ENCODE results near the gene SLC45A1.
A peak's percentile ranks its signal among the peaks of the same experiment; 100 is the strongest.

Gene SLC45A1

GRCh38 chr1:8373581-8374241 lies 55.8 kb downstream of the SLC45A1 start:
- TF ChIP-seq SP7 (tag by site-specific recombination; IDR thresholded peaks at IDR 0.05) (peak; percentile 95), ZBTB1 (tag by site-specific recombination; IDR thresholded peaks at IDR 0.05) (no peak), ZBTB8A (tag by site-specific recombination; IDR thresholded peaks at IDR 0.05) (peak; percentile 33; the same call in 1 of the 2 replicates), ZEB2 (tag by site-specific recombination; IDR thresholded peaks at IDR 0.05) (0 out of 2 replicates have a peak, but pooled peaks have one; percentile 37), EGR2 (tag by site-specific recombination; IDR thresholded peaks at IDR 0.05; ENCODE audit: low read depth) (peak; percentile 97), ZNF600 (tag by site-specific recombination; IDR thresholded peaks at IDR 0.05) (peak; percentile 96), TCF7L2 (IDR thresholded peaks at IDR 0.05; ENCODE audit: borderline replicate concordance, low read depth, low read length) (no peak), ZNF843 (tag by site-specific recombination; IDR thresholded peaks at IDR 0.05) (0 out of 2 replicates have a peak, but pooled peaks have one; percentile 31), GLIS1 (tag by site-specific recombination; IDR thresholded peaks at IDR 0.05) (peak; percentile 82), ZNF660 (tag by site-specific recombination; IDR thresholded peaks at IDR 0.05) (peak; percentile 10; the same call in 1 of the 2 replicates), RBAK (tag by site-specific recombination; IDR thresholded peaks at IDR 0.05) (no peak), ZNF423 (tag by site-specific recombination; IDR thresholded peaks at IDR 0.05) (peak; percentile 27; the same call in 1 of the 2 replicates), ZBTB44 (tag by site-specific recombination; IDR thresholded peaks at IDR 0.05) (0 out of 2 replicates have a peak, but pooled peaks have one; percentile 47), ZBTB26 (tag by site-specific recombination; optimal IDR thresholded peaks at IDR 0.05) (peak; percentile 10), OSR2 (tag by site-specific recombination; IDR thresholded peaks at IDR 0.05) (peak; percentile 82), ZIC2 (tag by site-specific recombination; IDR thresholded peaks at IDR 0.05) (peak; percentile 98), ZNF23 (tag by site-specific recombination; IDR thresholded peaks at IDR 0.05; ENCODE audit: borderline replicate concordance) (no peak), ZNF555 (tag by site-specific recombination; conservative IDR thresholded peaks at IDR 0.05) (no peak), GFI1B (tag by site-specific recombination; IDR thresholded peaks at IDR 0.05) (peak; percentile 97), ZFHX2 (tag by site-specific recombination; conservative IDR thresholded peaks at IDR 0.05) (peak; percentile 99), ZNF366 (tag by site-specific recombination; conservative IDR thresholded peaks at IDR 0.05) (no peak), ZBTB17 (tag by site-specific recombination; IDR thresholded peaks at IDR 0.05) (peak; percentile 83), GLIS2 (tag by site-specific recombination; IDR thresholded peaks at IDR 0.05) (peak; percentile 28; the same call in 1 of the 2 replicates), PRDM10 (tag by site-specific recombination; IDR thresholded peaks at IDR 0.05) (peak; percentile 47)
- POLR2A ChIA-PET, result no interaction called here
- H3K4me3 ChIP-seq (ENCODE audit: low read depth, low read length), result no peak overlapping the region
- CTCF ChIA-PET, result interaction anchor here (0.7 to 1.1 kb wide), 2 partner anchors 10 to 398 kb away, joined by 3 to 7 read pairs; no protein-coding TSS in a partner anchor
- H3K36me3 ChIP-seq (ENCODE audit: control insufficient read depth in 2 of 2, insufficient read depth in 1 of 2, low read length in 2 of 2), result peaks cover 0 to 5% of the 10 kb centered on the region in 2 experiments; a peak in 1 of 3 replicates
- peaks cover 14% of the 10 kb centered on the region for H3K4me1 ChIP-seq (ENCODE audit: control insufficient read depth, insufficient read depth, low read length)
- no peak overlapping the region; the same call in 1 of the 2 replicates for H3K27ac ChIP-seq (ENCODE audit: extremely low read depth, low read depth, low read length)
- no peaks in the 10 kb centered on the region for H3K9me3 ChIP-seq (ENCODE audit: control insufficient read depth, insufficient read depth, low read depth, low read length)

All from HEK293 (cell line).